Activated CD4-positive, alpha-beta T cell treated with anti-CD3 and anti-CD28 coated beads for 36 hours (primary cell): ENCODE results near the gene AQP12B. TPM values are rescaled to one million over a fixed set of nuclear protein-coding genes. Genes with fewer than 3 reads are reported as not detected.
"Not testable (repeated sequence)": the region's sequence is repeated elsewhere in the genome, so short reads cannot be mapped to it uniquely, and the experiment has no call there.

ENCODE experiments used
- ATAC-seq: fragments of 200-7000 bp; cut with Tn5 transposase; one replicate; pipeline ENCODE4 v1.10.0; 2021; ENCODE audit warnings: mild to moderate bottlenecking, moderate library complexity
- CTCF ChIA-PET: fragments of 350-600 bp; sonication (Branson Sonifier 250); formaldehyde crosslinking; loops from one replicate; lab custom pipeline; 2021; ENCODE audit warnings: antibody characterized with exemption; lab: Charles Lee
- POLR2A ChIA-PET: fragments of 350-600 bp; sonication (Branson Sonifier 250); formaldehyde crosslinking; loops from one replicate; lab custom pipeline; 2021; ENCODE audit warnings: antibody characterized with exemption, inconsistent platforms; lab: Charles Lee
- DNase-seq: peaks from one replicate; pipeline ENCODE4 v3.0.0-alpha.2; 2020
- H3K27ac Mint-ChIP-seq: one replicate; pipeline ENCODE4 v1.8.0; 2021; ENCODE audit warnings: mixed read lengths
- H3K27me3 Mint-ChIP-seq: one replicate; pipeline ENCODE4 v1.8.0; 2021; ENCODE audit warnings: mixed read lengths
- H3K36me3 Mint-ChIP-seq: one replicate; pipeline ENCODE4 v1.8.0; 2021; ENCODE audit warnings: low read depth, mixed read lengths
- H3K4me1 Mint-ChIP-seq: one replicate; pipeline ENCODE4 v1.8.0; 2021; ENCODE audit warnings: mixed read lengths
- H3K4me3 Mint-ChIP-seq: one replicate; pipeline ENCODE4 v1.8.0; 2021; ENCODE audit warnings: mild to moderate bottlenecking, moderate library complexity, mixed read lengths
- H3K9me3 Mint-ChIP-seq: one replicate; pipeline ENCODE4 v1.8.0; 2021; ENCODE audit warnings: low read depth, mixed read lengths
- intact Hi-C, 2 experiments: fragments of 100-400 bp; cut with DNase I in 1 of 2; cut with micrococcal nuclease in 1 of 2; formaldehyde crosslinking; loops; one replicate each; pipeline versions ENCODE4 v1.14.2 to v1.15.1; 2022 to 2024; cut with DNase I, micrococcal nuclease
- total RNA-seq, 2 experiments: library from RNA; stranded (reverse); gene quantifications; one replicate each; pipeline ENCODE4 v1.2.3, GENCODE V29; 2021

Gene AQP12B
- not detected for total RNA-seq

- POLR2A ChIA-PET, H3K4me1 Mint-ChIP-seq, H3K9me3 Mint-ChIP-seq, H3K4me3 Mint-ChIP-seq, DNase-seq, intact Hi-C loops, H3K27ac Mint-ChIP-seq, H3K36me3 Mint-ChIP-seq, H3K27me3 Mint-ChIP-seq, CTCF ChIA-PET, ATAC-seq: not testable (repeated sequence)
These were observed at the start of gene AQP12B for GRCh38 chr2:240682431-240683224. AQP12B (minus strand) TSS chr2:240682885; CDS start chr2:240682837, 48 bp downstream.

GRCh38 chr2:240732184-240732583, 49.5 kb upstream of the AQP12B start:
- no peaks in the 10 kb centered on the region for H3K4me1 Mint-ChIP-seq
- H3K27ac Mint-ChIP-seq = no peak overlapping the region
- POLR2A ChIA-PET = no interaction called here
- H3K36me3 Mint-ChIP-seq = no peaks in the 10 kb centered on the region
- CTCF ChIA-PET = no interaction called here
- no peaks in the 10 kb centered on the region for H3K27me3 Mint-ChIP-seq
- no peaks in the 10 kb centered on the region for H3K9me3 Mint-ChIP-seq
- intact Hi-C loops = no loop called here
- ATAC-seq = no peak
- H3K4me3 Mint-ChIP-seq = no peak overlapping the region
- no peak for DNase-seq

DNA sequence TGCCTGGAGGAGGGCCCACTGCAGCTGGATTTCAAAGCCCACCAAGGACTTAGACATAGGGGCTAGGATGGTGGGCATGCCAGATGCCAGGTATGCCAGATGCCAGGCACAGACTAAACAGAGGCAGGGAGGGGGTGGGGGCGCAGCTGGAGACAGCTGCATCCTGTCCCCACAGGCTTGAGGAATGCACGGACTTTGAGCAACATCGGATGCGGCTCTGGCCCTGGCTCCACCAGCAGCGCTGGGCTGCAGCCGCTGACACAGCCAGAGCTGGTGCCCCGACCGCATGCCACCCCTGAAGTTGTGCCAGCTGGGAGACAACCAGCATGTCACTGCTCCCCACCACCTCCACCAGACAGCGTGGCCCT, 48.5 kb upstream of the AQP12B start:
- no peaks in the 10 kb centered on the region for H3K9me3 Mint-ChIP-seq
- ChIA-PET POLR2A (no interaction called here), CTCF (interaction anchor here (0.9 kb wide), 1 partner anchor 9 kb away, joined by 5 read pairs; no protein-coding TSS in a partner anchor)
- intact Hi-C loops = no loop called here
- H3K4me3 Mint-ChIP-seq = no peak overlapping the region
- H3K4me1 Mint-ChIP-seq = no peaks in the 10 kb centered on the region
- no peak overlapping the region for H3K27ac Mint-ChIP-seq
- DNase-seq = no peak
- no peaks in the 10 kb centered on the region for H3K36me3 Mint-ChIP-seq
- no peaks in the 10 kb centered on the region for H3K27me3 Mint-ChIP-seq
- no peak for ATAC-seq

DNA sequence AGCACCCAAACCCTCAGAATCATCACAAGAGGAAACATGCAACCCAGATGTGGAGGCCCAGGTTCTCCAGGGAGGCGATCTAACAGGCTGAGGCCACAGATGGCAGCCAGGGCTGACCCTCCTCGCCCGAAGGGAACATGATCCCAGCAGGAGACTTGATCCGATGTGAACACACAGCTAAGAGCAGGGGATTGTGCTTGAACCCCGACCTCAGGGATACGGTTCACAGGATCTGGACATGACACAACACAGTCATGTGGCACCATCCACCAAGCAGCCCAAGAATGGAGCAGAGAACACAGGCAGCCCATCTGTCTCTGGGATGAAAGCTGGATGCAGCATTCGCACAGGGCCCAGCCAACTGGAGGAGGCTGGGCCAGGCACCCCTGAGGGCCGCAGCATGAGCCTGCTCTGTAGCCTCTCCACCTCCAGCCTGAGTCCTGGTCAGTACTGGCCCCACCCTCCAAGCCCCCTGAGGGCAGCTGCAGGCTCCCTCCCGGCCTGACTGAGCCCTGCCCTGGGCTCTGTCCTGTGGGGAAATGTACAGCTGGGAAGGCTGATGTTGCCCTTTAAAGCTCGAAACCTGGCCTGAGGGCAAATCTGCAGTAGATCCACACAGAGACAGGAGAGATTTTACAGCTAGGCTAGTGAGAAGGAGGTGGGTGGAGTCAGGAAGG, 48.0 kb upstream of the AQP12B start:
- ATAC-seq = no peak
- Mint-ChIP-seq H3K4me1 (no peaks in the 10 kb centered on the region), H3K27ac (no peak overlapping the region), H3K27me3 (no peaks in the 10 kb centered on the region), H3K36me3 (no peaks in the 10 kb centered on the region), H3K4me3 (no peak overlapping the region), H3K9me3 (no peaks in the 10 kb centered on the region)
- no peak for DNase-seq
- POLR2A ChIA-PET = no interaction called here
- intact Hi-C loops = no loop called here
- CTCF ChIA-PET = interaction anchor here (0.9 kb wide), 1 partner anchor 9 kb away, joined by 5 read pairs; no protein-coding TSS in a partner anchor

GRCh38 chr2:240728827-240729226, 46.1 kb upstream of the AQP12B start:
- DNase-seq = no peak
- Mint-ChIP-seq H3K27me3 (no peaks in the 10 kb centered on the region), H3K4me1 (no peaks in the 10 kb centered on the region), H3K4me3 (no peak overlapping the region), H3K36me3 (no peaks in the 10 kb centered on the region), H3K27ac (no peak overlapping the region), H3K9me3 (no peaks in the 10 kb centered on the region)
- ChIA-PET POLR2A (no interaction called here), CTCF (no interaction called here)
- no peak for ATAC-seq
- intact Hi-C loops = no loop called here

DNA sequence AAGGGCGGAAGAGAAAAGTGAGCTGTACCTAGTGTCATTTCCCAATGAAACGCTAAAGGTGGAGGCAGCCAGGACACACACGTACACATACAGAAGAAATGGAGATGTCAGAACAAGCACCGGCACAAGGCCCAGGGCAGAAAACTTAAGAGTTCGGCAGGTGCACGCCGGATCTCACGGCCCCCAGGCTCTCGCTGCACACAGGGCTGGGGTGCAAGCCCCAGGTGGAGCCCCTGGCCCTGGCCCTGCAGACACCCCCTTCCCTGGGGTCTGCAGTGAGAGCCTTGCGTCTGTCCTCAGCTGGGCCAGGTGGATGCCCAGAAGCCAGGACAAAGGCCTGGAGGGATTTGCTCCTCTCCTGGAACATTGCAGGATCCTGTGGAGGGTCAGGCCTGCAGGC, 45.7 kb upstream of the AQP12B start:
- no peak overlapping the region for H3K27ac Mint-ChIP-seq
- DNase-seq (no peak), ATAC-seq (no peak)
- H3K36me3 Mint-ChIP-seq = no peaks in the 10 kb centered on the region
- H3K9me3 Mint-ChIP-seq = no peaks in the 10 kb centered on the region
- intact Hi-C loops = no loop called here
- no peaks in the 10 kb centered on the region for H3K27me3 Mint-ChIP-seq
- POLR2A ChIA-PET = no interaction called here
- CTCF ChIA-PET = no interaction called here
- no peaks in the 10 kb centered on the region for H3K4me1 Mint-ChIP-seq
- H3K4me3 Mint-ChIP-seq = no peak overlapping the region

DNA sequence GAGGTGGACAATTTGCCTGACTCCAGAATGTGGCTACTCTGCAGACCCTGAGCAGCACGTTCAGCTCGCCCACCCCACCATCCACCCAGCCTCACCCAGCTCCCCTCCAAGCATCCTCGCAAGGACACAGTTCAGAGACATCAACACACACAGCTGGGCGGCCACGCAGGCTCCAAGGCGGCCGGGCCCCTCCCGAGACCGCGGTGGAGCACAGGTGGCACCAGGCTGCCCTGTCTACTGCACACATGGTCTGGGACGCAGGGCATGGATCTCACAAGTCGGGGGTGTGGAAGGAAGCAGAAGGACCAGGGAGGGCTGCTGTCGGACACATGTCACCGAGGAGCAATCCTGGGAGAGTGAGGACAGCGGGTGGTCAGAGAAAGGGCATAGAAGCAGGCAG, 45.2 kb upstream of the AQP12B start:
- ChIA-PET POLR2A (no interaction called here), CTCF (no interaction called here)
- intact Hi-C loops = no loop called here
- no peak overlapping the region for H3K4me3 Mint-ChIP-seq
- ATAC-seq (no peak), DNase-seq (no peak)
- no peak overlapping the region for H3K27ac Mint-ChIP-seq
- no peaks in the 10 kb centered on the region for H3K4me1 Mint-ChIP-seq
- no peaks in the 10 kb centered on the region for H3K27me3 Mint-ChIP-seq
- H3K36me3 Mint-ChIP-seq = no peaks in the 10 kb centered on the region
- no peaks in the 10 kb centered on the region for H3K9me3 Mint-ChIP-seq

- Mint-ChIP-seq H3K27ac (no peak overlapping the region), H3K4me3 (no peak overlapping the region), H3K27me3 (no peaks in the 10 kb centered on the region), H3K9me3 (no peaks in the 10 kb centered on the region), H3K4me1 (no peaks in the 10 kb centered on the region), H3K36me3 (no peaks in the 10 kb centered on the region)
- DNase-seq (no peak), ATAC-seq (no peak)
- intact Hi-C loops = no loop called here
- POLR2A ChIA-PET = no interaction called here
- CTCF ChIA-PET = no interaction called here
These were observed 44.8 kb upstream of the AQP12B start for GRCh38 chr2:240727439-240727838.

GRCh38 chr2:240726876-240727275, 44.2 kb upstream of the AQP12B start:
- no peaks in the 10 kb centered on the region for H3K4me1 Mint-ChIP-seq
- POLR2A ChIA-PET = interaction anchor here (0.7 kb wide), 1 partner anchor 166 kb away, joined by 6 read pairs; no protein-coding TSS in a partner anchor
- no peak for DNase-seq
- no peak overlapping the region for H3K27ac Mint-ChIP-seq
- CTCF ChIA-PET = no interaction called here
- intact Hi-C loops = no loop called here
- no peak overlapping the region for H3K4me3 Mint-ChIP-seq
- no peak for ATAC-seq
- H3K9me3 Mint-ChIP-seq = no peaks in the 10 kb centered on the region
- no peaks in the 10 kb centered on the region for H3K27me3 Mint-ChIP-seq
- no peaks in the 10 kb centered on the region for H3K36me3 Mint-ChIP-seq

DNA sequence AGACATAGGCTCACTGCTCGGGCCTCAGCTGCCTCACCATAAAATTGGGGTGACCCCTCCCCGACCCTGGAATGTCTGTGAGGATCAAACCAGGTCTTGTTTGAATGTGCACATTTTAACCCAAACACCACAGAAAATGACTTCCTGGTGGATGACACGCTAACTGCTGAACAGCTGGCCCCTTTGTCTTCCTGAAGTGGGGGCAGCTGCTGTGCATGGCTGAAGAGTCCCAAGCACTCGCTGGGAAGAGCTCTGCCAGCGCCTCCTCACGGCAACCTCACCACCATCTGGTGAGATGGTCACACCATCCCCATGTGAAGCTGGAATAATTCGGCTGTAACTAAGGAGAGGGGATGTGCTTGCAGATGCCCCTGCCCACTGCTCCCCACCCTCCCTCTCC, 43.0 kb upstream of the AQP12B start:
- DNase-seq = no peak
- Mint-ChIP-seq H3K36me3 (no peaks in the 10 kb centered on the region), H3K27me3 (no peaks in the 10 kb centered on the region), H3K9me3 (no peaks in the 10 kb centered on the region), H3K4me3 (no peak overlapping the region), H3K27ac (no peak overlapping the region), H3K4me1 (no peaks in the 10 kb centered on the region)
- CTCF ChIA-PET = no interaction called here
- POLR2A ChIA-PET = no interaction called here
- intact Hi-C loops = no loop called here
- no peak for ATAC-seq

DNA sequence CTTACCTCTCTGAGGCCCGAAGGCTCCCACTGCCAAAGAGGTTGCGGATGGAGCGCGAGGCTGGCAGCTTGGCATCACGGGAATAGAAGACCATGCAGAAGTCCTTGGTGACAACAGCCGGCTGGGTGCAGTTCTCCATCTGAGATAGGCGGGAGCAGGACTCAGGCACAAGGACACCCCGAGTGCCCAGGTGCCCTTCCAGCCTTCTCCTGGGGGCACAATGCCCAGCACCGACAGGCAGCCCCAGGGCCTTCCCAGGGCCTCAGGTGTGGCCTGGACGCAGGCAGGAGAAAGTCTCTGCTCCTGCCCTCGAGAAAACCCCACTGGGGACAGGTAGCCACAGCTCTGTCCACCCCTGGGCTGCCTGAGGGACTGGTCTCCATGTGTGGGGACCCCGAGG, 42.6 kb upstream of the AQP12B start:
- H3K27ac Mint-ChIP-seq = no peak overlapping the region
- intact Hi-C loops = no loop called here
- no peak for DNase-seq
- no peak for ATAC-seq
- POLR2A ChIA-PET = no interaction called here
- H3K4me3 Mint-ChIP-seq = no peak overlapping the region
- H3K4me1 Mint-ChIP-seq = no peaks in the 10 kb centered on the region
- no peaks in the 10 kb centered on the region for H3K27me3 Mint-ChIP-seq
- CTCF ChIA-PET = no interaction called here
- no peaks in the 10 kb centered on the region for H3K36me3 Mint-ChIP-seq
- H3K9me3 Mint-ChIP-seq = no peaks in the 10 kb centered on the region

DNA sequence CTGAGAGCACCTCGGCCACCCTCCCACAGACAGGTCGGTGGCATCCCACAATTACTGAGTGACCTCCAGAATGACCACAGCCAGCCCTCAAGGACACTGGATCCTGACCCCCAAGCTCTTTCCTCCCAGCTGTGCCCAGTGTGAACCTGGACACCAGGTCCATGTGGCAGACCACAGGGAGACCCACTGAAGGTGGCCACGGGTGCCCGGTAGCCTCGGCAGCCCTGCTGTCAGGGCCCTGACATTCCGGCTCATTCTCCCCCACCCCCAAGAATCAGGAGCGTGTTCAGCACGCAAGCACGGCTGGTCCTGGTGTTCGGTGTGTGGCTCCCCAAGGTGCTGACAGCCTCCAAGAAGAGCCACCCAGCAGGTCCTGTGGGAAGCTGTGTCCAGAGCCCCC, 41.7 kb upstream of the AQP12B start:
- no peaks in the 10 kb centered on the region for H3K9me3 Mint-ChIP-seq
- DNase-seq (no peak), ATAC-seq (no peak)
- no peak overlapping the region for H3K27ac Mint-ChIP-seq
- ChIA-PET CTCF (no interaction called here), POLR2A (no interaction called here)
- no peaks in the 10 kb centered on the region for H3K27me3 Mint-ChIP-seq
- intact Hi-C loops = no loop called here
- no peaks in the 10 kb centered on the region for H3K36me3 Mint-ChIP-seq
- H3K4me1 Mint-ChIP-seq = no peaks in the 10 kb centered on the region
- no peak overlapping the region for H3K4me3 Mint-ChIP-seq
